GM19468 (cell line): ENCODE data around the gene CCT4.
"Not testable (repeated sequence)": the region's sequence is repeated elsewhere in the genome, so short reads cannot be mapped to it uniquely, and the experiment has no call there.

Experiments
- ATAC-seq: cut with Tn5 transposase; IDR thresholded peaks from one replicate; pipeline ENCODE4 v1.9.1; 2021; ENCODE audit warnings: mild to moderate bottlenecking, moderate library complexity, moderate number of reproducible peaks; ENCODE audit not compliant: unreplicated experiment; ENCODE audit errors: extremely low read depth

The CCT4 gene

GRCh38 chr2:61888267-61889055 is at the start of gene CCT4:
TSS of gene CCT4 (minus strand) at chr2:61888656. CDS start at chr2:61888507, 149 bp downstream.
- peak; percentile 49 for ATAC-seq

- no peak for ATAC-seq
These were observed 49.4 kb upstream of the CCT4 start for GRCh38 chr2:61937886-61938285.

GRCh38 chr2:61937098-61937497 is 48.6 kb upstream of the CCT4 start:
- ATAC-seq, result no peak

GRCh38 chr2:61928826-61929461 is 40.5 kb upstream of the CCT4 start:
- ATAC-seq, result no peak

- no peak for ATAC-seq
These were observed 38.3 kb upstream of the CCT4 start for GRCh38 chr2:61926531-61927477.

- ATAC-seq, result no peak
These were observed 36.6 kb upstream of the CCT4 start for GRCh38 chr2:61924895-61925663.

- no peak for ATAC-seq
These were observed 34.3 kb upstream of the CCT4 start for GRCh38 chr2:61922714-61923113.

GRCh38 chr2:61920548-61920947 is 32.1 kb upstream of the CCT4 start:
- no peak for ATAC-seq

GRCh38 chr2:61914794-61915193 is 26.3 kb upstream of the CCT4 start:
- ATAC-seq, result not testable (repeated sequence)

GRCh38 chr2:61911510-61911909 is 23.1 kb upstream of the CCT4 start:
- ATAC-seq, result no peak

- no peak for ATAC-seq
These were observed 22.1 kb upstream of the CCT4 start for GRCh38 chr2:61910603-61911002.

GRCh38 chr2:61909116-61909515 is 20.7 kb upstream of the CCT4 start:
- ATAC-seq, result no peak

- no peak for ATAC-seq
These were observed 17.7 kb upstream of the CCT4 start for GRCh38 chr2:61906186-61906470.

- peak; percentile 97 for ATAC-seq
These were observed 17.1 kb upstream of the CCT4 start, which contains the start of gene COMMD1 for GRCh38 chr2:61905372-61906185. TSS of gene COMMD1 (plus strand) at chr2:61905674. CDS start at chr2:61905679, 5 bp downstream.

GRCh38 chr2:61900281-61900680 is 11.8 kb upstream of the CCT4 start:
- no peak for ATAC-seq

- no peak for ATAC-seq
These were observed 10.4 kb upstream of the CCT4 start for GRCh38 chr2:61898810-61899209.

GRCh38 chr2:61887717-61888266 is 664 bp downstream of the CCT4 start:
- ATAC-seq, result no peak

- no peak for ATAC-seq
These were observed 2.4 kb downstream of the CCT4 start for GRCh38 chr2:61885896-61886603.
